HG03039 (cell line): ENCODE results near the gene SLC18A3.

ENCODE experiments used
- ATAC-seq: cut with Tn5 transposase; IDR thresholded peaks from one replicate; pipeline ENCODE4 v1.9.1; 2021; ENCODE audit warnings: mild to moderate bottlenecking, moderate library complexity; ENCODE audit not compliant: unreplicated experiment

Gene SLC18A3

DNA sequence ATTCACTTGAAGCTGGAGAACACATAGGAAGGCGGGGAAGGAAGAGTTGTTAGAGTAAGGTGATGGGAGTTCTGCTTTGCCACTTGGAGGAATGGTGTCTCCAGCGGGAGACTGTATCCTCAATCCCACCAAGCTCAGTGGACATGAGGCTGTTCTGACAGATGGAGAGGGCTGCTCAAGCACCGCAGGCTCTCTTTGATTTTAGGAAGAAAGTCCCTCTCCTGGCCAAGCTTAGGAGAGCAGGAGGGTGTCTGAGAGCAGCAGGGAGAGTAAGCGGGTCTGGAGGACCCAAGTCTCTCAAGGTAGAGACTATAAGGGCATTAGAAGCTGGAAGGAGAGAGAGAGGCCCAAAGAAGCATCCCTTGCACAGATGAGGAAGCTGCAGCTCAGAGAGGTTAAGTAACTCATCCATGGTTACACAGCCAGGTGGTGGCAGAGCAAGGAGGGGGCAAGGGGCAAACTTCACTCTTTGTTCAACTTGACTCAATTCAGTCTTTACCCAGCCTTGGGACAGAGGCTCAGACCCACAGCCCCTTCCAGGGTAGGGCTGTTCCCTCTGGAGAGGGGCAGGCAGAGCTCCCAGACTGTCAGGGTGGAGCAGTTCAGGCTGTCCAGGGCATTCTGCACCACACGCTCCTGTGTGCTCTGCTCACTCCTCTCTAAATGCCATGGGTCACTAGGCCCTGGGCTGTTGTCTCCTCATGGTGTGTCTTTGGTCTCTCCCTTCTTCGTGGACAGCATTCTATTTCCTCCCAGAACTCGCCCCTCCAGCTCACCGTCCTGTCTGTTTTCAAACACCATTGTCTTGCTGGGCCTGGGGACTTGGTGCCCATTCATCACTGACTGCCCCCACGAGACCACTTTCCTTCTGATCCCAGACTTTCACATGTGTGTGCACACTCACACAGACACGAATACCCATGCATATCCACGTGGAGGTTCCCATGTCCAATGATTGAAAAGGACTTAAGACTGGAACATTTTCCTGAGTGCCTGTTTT, 12.6 kb downstream of the SLC18A3 start:
- no peak for ATAC-seq

DNA sequence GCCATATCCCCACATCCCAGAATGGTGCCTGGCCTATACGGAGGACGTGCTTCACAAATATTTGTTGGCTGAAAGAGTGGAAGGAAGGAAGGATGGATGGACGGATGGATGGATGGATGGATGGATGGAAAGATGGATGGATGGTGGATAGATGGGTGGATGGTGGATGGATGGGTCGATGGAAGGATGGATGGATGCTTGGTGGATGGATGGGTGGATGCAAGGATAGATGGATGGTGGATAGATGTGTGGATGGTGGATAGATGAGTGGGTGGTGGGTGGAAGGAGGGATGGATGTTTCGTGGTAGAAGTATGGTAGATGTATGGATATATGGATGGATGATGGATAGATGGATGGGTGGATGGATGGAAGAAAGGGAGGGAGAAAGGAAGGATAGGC, 14.5 kb downstream of the SLC18A3 start:
- ATAC-seq: no peak

DNA sequence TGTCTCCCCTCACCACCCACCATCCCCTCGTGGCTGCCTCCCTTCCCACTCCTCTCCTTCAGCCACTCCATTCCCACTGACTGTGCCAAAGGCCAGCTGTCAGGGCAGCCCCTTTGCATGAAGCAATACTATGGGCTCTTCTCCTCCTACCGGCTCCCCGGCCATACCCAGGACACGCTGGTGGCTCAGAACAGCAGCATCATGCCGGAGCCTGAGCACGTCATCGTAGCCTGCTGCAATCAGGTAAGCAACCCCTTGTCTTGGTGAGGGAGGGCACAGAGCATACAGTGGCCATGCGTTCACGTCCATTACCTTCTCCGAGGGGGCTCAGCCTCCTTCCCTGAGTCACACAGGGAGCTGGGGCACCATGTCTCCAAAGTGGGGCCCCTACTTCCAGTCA, 15.3 kb downstream of the SLC18A3 start:
- no peak for ATAC-seq

DNA sequence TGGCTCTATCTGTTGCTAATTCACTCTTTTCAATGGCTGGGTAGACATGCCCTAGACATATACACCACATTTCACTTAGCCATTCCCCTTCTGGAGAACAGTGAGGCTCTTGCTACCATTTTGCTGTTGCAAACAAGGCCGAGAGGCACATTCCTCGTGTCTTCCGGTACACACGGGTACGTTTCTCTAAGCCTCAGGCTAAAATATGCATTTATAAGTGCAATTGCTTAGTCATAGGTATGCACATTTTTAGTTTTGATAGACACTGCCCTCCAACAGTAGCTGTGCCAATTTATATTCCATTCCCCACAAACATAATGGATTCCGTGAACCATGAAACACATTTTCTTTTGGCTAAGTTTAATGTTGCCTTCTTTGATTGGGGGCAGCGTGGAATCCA, 16.9 kb downstream of the SLC18A3 start:
- ATAC-seq: no peak

DNA sequence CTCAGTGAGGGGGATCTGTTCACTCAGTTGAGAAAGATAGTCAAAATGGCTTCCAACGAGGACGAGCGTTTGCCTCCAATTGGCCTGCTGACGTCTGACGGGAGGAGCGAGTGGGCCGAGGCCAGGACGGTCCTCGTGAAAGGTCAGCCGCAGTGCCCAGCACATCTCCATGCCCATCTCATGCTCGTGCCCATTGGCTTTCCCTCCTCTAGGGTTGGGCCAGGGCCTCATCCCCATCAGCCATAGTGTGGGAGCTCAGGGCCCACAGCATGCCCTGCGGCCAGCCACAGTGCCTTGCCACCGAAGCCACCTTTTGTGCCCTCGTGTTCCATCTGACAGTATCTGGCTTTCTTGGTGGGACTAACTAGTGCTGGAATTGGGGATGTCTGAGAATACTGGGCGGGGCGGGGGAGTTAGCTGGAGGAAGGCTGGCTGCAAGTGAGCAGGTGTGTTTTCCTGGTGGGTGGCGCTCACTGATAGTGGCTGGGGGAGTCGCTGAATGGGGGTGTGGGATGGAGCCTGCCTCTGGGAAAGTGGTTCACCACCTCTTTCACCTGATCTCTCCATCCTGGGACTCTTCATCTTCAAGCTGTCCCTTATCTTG, 17.6 kb downstream of the SLC18A3 start:
- ATAC-seq: no peak

DNA sequence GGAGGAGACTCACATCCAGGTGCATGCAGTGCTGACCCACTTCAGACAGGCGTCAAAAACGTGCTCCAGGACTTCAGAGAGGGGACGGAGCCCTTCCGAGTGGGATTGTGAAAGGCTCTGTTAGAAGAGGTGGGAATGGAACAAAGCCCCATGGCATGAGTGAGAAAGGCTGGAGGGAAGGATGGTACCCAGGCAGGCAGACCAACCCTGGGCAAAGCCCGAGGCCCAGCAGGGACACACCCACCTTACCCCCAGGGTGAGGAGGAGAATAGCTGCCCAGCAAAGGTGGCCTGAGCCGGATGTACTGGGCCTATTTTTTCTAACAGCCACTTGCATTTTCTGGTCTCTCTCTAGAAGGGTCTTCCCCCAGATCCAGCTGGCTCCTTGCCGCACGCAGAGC, 18.5 kb downstream of the SLC18A3 start:
- no peak for ATAC-seq

DNA sequence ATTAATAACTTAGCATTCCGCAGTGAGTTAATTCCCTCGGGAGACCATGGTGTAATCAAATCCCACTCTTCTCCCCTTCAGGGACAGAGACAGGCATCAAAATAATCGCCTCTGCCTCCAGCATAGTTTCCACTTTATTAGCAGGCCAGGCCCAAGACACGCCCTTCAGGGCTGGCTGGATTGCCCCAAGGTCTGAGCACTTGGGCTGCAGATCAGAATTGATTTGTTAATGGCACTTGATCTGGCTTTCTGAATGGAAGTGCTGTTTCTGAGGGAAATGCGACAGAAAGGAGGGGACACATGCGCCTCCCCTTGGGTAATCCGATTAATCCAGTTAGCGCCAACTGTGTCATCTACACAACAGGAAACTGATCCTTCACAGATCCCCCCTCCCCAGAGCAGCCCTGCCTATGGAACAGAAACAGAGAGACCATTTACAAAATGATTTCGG, 19.3 kb downstream of the SLC18A3 start:
- no peak for ATAC-seq

DNA sequence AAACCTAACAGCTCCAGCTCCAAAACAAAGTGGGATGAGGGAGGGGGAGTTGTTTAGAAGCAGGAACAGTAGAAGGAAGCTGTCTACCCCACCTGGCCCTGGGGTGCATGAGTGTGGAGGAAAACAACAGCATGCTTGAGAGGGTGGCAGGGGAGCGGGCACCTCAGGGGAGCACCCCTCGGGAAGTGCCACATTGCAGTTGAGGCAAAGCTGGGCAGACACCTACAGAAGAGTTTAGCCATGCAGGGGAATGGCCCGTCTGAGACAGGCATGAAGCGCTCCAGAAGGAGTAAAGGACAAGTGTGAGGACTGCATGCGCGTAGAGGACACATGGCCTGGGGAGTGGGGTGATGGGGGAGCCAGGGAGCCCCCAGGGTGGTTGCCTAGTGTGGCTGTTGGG, 21.9 kb downstream of the SLC18A3 start:
- ATAC-seq: no peak

DNA sequence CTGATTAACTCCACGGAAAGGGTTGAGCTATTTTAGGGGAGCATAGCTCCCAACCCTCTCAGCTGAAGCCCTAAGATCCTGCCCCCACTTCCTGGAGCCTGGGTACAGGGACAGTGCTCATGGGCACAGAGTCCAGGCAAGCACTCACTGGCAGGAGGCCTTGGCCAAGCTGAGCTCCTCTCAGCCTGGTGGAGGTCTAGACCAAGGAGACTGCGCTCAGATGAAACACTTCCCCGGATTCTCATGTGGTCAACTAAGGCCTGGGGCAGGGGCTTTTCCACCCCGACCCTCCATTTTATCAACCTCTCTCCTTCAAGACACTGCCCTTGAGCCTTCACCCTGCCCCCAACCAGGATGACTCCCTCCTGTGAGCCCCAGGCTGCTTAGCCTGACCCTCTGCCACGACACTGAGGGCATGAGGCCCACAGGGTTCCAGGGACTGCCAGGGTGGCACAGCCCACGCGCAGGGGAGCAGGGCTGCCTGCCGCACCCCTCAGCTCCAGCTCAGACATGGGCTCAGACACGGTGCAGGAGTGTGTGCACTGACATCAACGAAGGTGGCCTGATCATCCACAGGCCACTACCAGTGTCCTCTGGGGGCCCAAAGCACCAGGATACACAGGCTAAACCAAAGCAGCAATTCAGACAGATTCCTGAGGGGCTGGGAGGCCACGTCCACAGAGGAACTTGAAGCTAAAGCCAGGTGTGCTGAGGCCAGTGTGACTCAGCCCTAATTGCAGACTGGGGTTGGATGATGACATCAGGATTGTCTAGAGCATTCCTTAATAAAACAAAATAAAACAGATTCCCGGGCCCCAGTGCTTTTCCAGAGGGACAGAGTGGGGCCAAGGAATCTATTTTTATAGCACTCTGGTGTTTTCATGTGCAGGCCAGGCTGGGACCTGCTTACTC, 22.6 kb downstream of the SLC18A3 start:
- ATAC-seq: no peak

DNA sequence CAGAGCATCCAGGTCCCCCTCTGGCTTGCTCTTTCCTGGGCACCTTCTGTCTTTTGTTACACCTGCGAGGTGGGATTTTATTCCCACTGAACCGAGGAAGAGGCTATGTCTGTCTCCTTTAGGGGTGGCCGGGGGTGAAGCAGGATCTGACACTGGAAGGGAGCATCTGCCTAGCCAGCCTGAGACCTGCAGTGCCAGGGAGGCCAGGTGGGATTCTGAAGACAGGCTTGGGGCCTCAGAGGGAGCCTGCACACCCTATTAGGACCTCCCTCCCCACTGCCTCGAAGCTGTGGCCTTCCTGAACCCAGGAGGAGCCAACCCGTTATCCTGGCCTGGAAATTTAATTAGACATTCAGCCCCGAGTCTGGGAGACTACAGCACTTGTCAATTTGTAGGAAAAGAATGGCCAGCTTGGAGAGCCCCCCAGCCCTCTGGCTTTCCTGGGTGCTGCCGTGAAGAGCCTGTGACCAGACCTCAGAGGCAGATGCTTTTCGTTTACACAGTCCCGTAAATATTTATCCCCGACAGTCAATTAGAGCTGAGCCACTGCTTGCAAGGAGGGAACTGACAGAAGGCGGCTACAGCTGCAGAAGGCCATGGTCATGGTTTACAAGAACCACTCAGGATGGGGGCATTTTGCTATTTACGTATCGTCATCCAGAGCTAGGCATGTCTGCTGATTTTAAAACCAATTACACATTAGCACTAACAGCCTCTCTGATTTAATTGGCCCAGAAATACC, 23.4 kb downstream of the SLC18A3 start:
- ATAC-seq: no peak

DNA sequence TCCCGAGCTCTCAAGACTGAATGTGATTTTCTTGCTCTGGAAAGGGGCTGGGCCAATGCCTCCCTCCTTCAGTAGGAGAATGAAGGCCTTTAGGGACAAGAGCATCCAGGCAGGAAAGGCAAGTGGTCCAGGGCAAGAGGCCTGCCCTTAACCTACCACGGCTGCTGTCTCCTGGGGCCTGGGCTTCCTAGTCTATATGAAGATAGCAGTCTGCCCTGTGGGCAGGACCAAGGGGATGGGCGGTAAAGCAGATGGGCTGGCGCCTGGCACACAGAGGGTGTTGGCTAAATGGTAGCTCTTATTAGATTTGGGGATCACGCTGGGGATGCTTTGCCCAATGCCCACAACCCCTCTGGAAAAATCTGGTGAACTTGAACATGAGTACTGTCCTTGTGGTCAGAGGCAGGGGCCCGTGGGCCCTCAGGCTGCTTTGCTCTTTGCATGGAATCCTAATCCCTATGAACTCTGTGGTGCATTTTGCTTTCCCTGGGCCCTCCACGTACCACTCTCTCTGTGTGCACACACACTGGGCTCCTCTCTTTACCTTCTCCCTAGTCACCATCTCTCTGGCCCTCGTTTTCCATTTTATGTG, 24.1 kb downstream of the SLC18A3 start:
- no peak for ATAC-seq

DNA sequence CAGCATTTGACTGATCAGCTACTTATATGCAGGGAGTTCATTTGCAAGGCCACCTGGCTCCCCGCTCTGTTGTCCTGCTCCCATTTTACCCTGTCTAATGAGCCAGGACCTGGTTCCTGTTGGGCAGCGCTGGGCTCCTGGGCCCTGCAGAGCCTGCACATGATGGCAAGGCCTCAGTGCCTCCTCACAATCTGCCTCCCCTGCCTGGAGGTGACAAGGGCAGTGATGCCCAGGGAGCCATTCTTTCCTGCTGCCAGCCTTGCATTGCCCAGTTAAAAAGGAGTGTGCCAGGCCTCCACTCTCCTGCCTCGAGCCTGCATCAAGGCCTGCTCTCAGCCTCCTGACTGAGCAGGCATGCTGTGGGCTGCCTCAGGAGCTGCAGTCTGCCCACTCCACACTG, 32.2 kb downstream of the SLC18A3 start:
- no peak for ATAC-seq

DNA sequence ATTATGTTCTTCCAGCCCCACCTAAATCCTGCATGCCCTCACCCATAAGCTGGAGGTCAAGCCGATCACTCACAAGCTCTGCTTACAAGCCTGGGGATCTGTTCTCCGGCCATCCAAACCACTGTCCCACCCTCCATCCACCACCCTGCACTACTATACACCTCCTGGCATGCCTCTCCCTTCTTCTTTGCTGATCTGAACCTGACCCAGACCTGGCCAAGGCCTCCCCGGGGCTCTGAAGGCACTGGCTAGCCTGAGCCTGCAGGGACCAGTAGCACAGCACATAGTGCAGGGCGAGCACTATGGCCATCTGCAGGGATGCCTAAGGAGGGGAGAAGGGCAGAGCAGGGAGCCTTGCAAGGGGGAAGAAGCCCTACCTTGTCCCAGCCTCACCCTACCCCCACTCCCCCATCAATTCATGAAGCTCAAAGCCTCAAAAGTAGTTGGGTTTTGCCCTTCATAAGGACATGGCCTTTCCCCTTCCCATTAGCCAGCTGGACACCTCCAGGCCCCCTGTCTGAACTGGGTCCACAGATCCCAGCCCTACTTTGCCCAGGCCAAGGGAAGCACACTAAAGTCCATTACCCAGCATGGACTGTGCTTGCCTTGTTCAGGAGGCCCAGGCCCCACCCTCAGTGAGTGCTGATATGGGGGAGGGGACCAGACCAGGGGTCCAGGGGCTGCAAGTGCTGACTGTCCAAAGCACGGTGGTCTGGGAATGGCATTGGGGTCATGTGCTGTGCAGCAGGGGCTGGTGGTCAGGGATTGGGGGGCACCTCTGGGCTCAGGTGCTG, 33.3 kb downstream of the SLC18A3 start:
- no peak for ATAC-seq

DNA sequence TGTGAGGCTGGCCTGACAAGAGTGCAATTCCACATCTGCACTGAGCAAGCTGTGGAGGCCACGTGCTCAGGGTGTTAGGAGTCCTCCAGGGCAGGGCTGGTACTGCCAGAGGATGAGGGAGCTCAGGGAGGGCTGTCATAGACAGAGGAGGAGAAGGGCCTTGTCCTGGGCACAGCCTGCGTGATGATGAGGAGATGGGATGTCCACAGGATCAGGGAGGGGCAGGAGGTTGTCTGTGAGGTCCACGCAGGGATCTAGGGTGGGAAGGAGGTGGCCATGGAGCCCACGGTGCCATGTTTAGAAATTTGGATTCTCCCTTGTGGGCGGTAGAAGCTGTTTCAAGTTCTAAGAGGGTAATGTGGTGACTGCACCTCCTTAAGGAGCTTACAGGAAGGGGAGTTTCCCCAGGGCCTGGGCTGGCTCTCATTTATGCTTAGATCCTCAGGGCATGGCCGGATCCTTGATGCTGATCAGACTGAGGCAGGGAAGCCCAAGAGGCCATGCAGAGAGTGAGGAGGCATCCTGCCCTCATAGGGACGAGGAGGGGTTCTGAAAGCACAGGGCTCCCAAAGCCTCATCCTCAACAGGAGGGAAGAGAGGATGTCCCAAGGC, 34.0 kb downstream of the SLC18A3 start:
- no peak for ATAC-seq

DNA sequence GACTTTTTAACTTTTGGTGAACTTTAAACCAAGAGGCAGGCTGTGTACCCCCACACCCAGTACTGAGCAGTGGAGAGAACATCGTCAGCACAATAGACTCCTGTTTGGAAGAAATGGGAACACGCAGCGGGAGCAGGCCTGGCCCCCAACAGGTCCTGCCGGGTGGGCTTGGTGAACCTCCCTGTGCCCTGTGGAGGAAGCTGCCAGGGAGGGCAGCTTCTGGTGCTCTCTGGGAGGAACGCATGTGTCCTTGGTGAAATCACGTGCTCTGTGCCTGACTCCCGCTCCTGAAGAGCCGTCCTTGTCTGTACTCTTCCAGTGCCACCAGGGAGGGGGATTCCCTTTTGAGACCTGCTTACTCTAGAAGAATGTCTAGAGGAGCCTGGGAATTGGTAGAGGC, 35.3 kb downstream of the SLC18A3 start:
- ATAC-seq: no peak

DNA sequence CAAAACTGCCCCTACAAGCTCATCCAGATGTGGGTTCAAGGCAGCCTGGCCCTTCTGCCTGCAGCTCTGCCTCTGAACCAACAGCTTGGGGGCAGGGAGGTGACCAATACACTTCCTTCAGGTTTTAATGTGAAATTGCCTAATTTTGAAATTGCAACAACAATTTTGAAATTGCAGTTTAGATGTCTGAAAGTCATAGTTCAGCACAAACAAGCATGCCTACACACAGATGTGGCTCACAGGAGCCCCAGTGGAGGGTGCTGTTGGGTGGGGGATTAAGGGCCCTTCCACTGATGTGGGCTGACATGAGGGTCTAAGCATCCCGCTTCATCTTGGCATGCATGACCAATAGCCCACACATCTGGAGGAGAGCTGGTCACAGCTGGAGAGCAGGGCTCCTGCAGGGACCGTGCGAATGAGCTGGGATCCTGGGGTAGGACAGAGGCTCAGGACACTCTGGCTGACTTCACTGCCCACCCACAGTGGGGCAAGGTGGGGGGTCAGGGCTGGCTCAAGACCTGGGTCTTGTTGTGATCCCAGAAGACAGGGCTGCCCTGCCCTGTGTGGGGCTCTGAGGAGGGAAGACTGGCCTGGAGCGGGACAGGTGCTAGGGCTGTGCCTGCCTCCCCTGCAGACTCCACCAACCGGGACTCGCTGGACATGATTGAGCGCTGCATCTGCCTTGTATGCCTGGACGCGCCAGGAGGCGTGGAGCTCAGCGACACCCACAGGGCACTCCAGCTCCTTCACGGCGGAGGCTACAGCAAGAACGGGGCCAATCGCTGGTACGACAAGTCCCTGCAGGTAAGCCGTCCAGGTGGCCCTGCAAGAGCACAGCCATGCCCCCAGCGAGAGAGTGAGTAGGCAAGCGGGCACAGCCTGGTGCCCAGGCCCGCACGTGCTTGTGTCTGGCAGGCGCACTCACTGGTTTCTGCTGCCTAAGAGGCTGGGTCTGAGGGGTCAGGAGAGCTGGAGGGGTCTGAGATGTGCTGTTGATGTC, 36.1 kb downstream of the SLC18A3 start:
- no peak for ATAC-seq

DNA sequence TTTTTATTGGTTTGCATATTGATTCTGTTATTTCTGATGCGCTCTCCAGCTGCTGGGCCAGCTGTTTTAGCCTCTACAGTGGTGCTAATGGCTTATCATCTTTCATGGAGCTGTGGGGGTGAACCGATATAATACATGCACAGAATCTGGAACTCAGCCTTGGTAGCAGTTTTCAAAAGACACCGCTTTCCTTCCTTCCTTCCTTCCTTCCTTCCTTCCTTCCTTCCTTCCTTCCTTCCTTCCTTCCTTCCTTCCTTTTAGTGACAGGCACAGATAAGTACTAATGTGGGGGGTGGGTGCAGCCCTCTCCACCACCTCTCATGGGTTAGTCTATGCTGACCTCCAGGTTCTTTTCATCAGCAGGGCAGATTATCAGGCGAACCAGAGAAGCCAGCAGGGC, 37.4 kb downstream of the SLC18A3 start:
- no peak for ATAC-seq
